Lower leg skin (tissue), 3 donors: ENCODE measurements around the gene CHID1.

Source experiments
- CTCF ChIP-seq, 3 donors: fragments of 450-650 bp; IDR thresholded peaks; one replicate each; pipeline ENCODE4 v1.5.1; 2016; ENCODE audit warnings: antibody characterized with exemption in 3 of 3, mild to moderate bottlenecking in 3 of 3, moderate library complexity in 2 of 3
- POLR2A ChIP-seq, 2 donors: fragments of 450-650 bp; IDR thresholded peaks; one replicate each; pipeline ENCODE4 v1.6.1; 2016 to 2017; ENCODE audit warnings: antibody characterized with exemption in 2 of 2, mild to moderate bottlenecking in 1 of 2, moderate library complexity in 1 of 2

GRCh38 chr11:873706-874105 is 36.9 kb downstream of the CHID1 start:
- TF ChIP-seq CTCF (IDR thresholded peaks at IDR 0.05) (no peak), POLR2A (IDR thresholded peaks at IDR 0.05) (no peak)
